Progenitor cell of endocrine pancreas (in vitro differentiated cells): ENCODE data around the gene WARS2. TPM values are rescaled to one million over a fixed set of nuclear protein-coding genes. Genes with fewer than 3 reads are reported as not detected.

Experiments
- DNase-seq: peaks from one replicate; pipeline ENCODE4 v3.0.0; 2021; ENCODE audit warnings: low spot score; ENCODE audit not compliant: unreplicated experiment
- H3K27ac Mint-ChIP-seq: 2 replicates; pipeline ENCODE4 v1.8.0; 2021; ENCODE audit warnings: mild to moderate bottlenecking, moderate library complexity, mixed read lengths
- H3K27me3 Mint-ChIP-seq: 2 replicates; pipeline ENCODE4 v1.8.0; 2021; ENCODE audit warnings: mixed read lengths
- H3K36me3 Mint-ChIP-seq: 2 replicates; pipeline ENCODE4 v1.8.0; 2022; ENCODE audit warnings: mixed read lengths; ENCODE audit not compliant: insufficient read depth
- H3K4me1 Mint-ChIP-seq: 2 replicates; pipeline ENCODE4 v1.8.0; 2021; ENCODE audit warnings: low read depth, mixed read lengths
- H3K4me3 Mint-ChIP-seq: 2 replicates; pipeline ENCODE4 v1.8.0; 2021; ENCODE audit warnings: low read depth, mild to moderate bottlenecking, moderate library complexity, mixed read lengths
- H3K9me3 Mint-ChIP-seq: 2 replicates; pipeline ENCODE4 v1.8.0; 2021; ENCODE audit warnings: low read depth, mixed read lengths
- CTCF ChIP-seq: fragments of 200-600 bp; sonication (generic); IDR thresholded peaks from one replicate; pipeline ENCODE4 v1.5.0; 2021; ENCODE audit warnings: antibody characterized with exemption, mild to moderate bottlenecking; ENCODE audit not compliant: unreplicated experiment
- total RNA-seq: library from RNA; stranded (reverse); gene quantifications from 2 replicates; pipeline ENCODE4 v1.2.1, GENCODE V29; 2021

The WARS2 gene
- total RNA-seq, 1 donor from 2014 or later = 14.8 TPM

DNA sequence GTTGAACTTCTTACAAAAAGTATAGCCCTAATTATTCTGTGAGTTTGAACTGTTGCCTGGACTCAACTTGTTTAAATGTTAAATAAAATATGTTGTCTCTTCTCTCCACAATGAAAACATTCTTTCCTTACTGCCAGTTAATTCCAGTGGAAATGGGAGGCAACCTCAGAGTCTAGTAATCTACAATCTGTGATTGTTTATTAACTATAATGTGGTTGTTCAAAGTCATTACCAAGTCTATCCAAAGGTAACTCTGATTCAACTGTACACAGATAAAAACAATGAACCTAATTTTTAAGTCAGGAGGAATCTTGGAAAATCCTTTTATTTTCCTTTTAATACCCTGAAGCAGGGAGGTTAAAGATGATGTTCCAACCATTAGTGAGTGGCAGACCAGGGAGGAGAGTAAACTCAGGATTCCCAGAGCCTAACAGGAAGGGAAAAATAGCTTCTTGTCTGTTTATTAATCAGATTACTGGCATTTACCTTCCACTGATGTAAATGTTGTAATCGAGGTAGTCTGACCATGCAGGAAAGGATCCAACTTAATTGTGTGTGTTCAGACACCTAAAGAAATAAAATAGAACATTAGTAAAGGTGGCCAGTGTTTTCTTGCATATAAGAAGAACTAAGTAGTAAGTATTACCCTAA is 95.2 kb downstream of the WARS2 start:
- no peak overlapping the region for H3K27ac Mint-ChIP-seq
- no peaks in the 10 kb centered on the region for H3K9me3 Mint-ChIP-seq
- no peaks in the 10 kb centered on the region for H3K27me3 Mint-ChIP-seq
- no peak overlapping the region for H3K4me3 Mint-ChIP-seq
- DNase-seq = no peak
- no peak for TF ChIP-seq CTCF
- H3K4me1 Mint-ChIP-seq = peaks cover 3% of the 10 kb centered on the region
- H3K36me3 Mint-ChIP-seq = peaks cover 2% of the 10 kb centered on the region

DNA sequence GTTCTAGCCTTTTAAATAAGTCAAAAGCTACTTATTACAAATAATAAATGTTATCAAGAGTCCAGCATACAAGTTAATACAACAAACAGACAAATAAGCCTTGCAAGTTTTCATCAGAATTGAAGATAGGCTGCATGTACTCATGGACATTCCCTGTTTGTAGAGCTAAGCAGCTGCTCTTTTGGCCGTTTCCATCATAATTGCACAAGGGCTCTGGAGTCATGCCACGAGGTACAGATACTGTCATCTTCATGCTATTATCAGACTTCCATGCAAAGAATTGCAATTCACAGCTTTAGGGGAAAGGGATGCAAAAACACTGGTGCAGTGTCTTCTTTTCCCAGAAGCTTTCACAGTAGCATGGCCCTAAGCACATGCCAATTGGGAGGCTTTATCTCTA is 99.5 kb downstream of the WARS2 start:
- no peaks in the 10 kb centered on the region for H3K27me3 Mint-ChIP-seq
- no peak for TF ChIP-seq CTCF

DNA sequence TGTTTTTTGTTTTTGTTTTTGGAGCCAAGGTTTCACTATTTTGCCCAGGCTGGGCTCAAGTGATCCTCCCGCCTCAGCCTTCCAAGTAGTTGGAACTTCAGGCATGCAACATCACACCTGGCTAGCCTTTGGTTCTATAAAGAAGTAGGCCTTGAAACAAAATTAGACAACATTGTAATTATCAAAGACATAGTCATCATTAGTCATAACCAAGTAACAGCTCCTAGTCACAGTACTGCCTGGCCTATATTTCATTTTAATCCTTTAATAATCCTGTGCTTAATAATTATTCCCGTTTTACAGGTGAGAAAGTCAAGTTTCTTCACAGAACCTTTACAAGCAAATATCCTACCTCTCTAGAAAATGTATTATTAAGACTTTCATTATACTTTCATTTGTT is 100.0 kb downstream of the WARS2 start:
- no peaks in the 10 kb centered on the region for H3K9me3 Mint-ChIP-seq
- peaks cover 2% of the 10 kb centered on the region for H3K36me3 Mint-ChIP-seq
- no peak for TF ChIP-seq CTCF
- H3K4me1 Mint-ChIP-seq = peaks cover 3% of the 10 kb centered on the region
- no peak overlapping the region for H3K27ac Mint-ChIP-seq
- DNase-seq = no peak
- no peaks in the 10 kb centered on the region for H3K27me3 Mint-ChIP-seq
- no peak overlapping the region for H3K4me3 Mint-ChIP-seq

More for the DNA sequence above, 99.5 kb downstream of the WARS2 start:
- peaks cover 3% of the 10 kb centered on the region for H3K4me1 Mint-ChIP-seq
- H3K9me3 Mint-ChIP-seq = no peaks in the 10 kb centered on the region
- DNase-seq = no peak
- peaks cover 2% of the 10 kb centered on the region for H3K36me3 Mint-ChIP-seq
- H3K4me3 Mint-ChIP-seq = no peak overlapping the region
- no peak overlapping the region for H3K27ac Mint-ChIP-seq

DNA sequence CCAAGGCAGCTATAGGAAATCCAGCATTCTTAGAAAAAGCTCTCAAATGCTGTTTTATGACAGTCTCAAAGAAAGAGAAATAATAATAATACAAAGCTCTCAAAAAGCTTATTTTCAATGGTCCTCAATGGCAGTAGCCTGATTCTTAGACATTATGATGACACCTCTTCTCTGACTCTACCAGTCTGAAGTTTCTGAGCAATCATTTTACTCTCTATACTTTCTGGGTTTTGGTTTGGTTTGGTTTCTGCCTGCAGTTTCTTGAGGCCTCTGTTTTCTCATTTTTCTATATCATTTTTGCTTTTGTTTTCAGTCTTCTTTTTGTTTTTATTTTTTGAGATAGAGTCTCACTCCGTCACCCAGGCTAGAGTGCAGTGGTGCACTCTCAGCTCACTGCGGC is 102.1 kb downstream of the WARS2 start:
- no peak overlapping the region for H3K4me3 Mint-ChIP-seq
- H3K27ac Mint-ChIP-seq = no peak overlapping the region
- no peaks in the 10 kb centered on the region for H3K4me1 Mint-ChIP-seq
- no peak for TF ChIP-seq CTCF
- no peaks in the 10 kb centered on the region for H3K36me3 Mint-ChIP-seq
- H3K9me3 Mint-ChIP-seq = no peaks in the 10 kb centered on the region
- no peaks in the 10 kb centered on the region for H3K27me3 Mint-ChIP-seq
- no peak for DNase-seq

- no peak overlapping the region for H3K4me3 Mint-ChIP-seq
- DNase-seq = no peak
- peaks cover 4% of the 10 kb centered on the region for H3K36me3 Mint-ChIP-seq
- no peaks in the 10 kb centered on the region for H3K4me1 Mint-ChIP-seq
- no peak for TF ChIP-seq CTCF
- H3K9me3 Mint-ChIP-seq = no peaks in the 10 kb centered on the region
- no peaks in the 10 kb centered on the region for H3K27me3 Mint-ChIP-seq
- H3K27ac Mint-ChIP-seq = no peak overlapping the region
Measured at GRCh38 chr1:119034359-119034758, 106.1 kb downstream of the WARS2 start.
